HepG2 (cell line): Measurements from ENCODE around the gene TANGO6. TPM values are rescaled to one million over a fixed set of nuclear protein-coding genes. Genes with fewer than 3 reads are reported as not detected.

Experiments
- ATAC-seq: fragments of 200-7000 bp; cut with Tn5 transposase; 3 replicates; pipeline ENCODE4 v1.9.1; 2020; ENCODE audit warnings: mild to moderate bottlenecking, moderate library complexity
- BruUV-seq: library from RNA; stranded (reverse); fragments of 400-500 nt; replicated peaks from 2 replicates; lab custom pipeline; 2021; lab: Mats Ljungman, UMichigan
- CTCF ChIA-PET: fragments of 300-600 bp; formaldehyde crosslinking; extraction: SDS; loops from one replicate; lab custom pipeline; 2021; ENCODE audit warnings: low total read pairs, inconsistent platforms, low intra/inter-chr PET ratio; lab: Yijun Ruan, JAX
- POLR2A ChIA-PET: fragments of 350-600 bp; sonication (Branson Sonifier 250); formaldehyde crosslinking; loops from one replicate; lab custom pipeline; 2020; ENCODE audit warnings: antibody characterized with exemption, inconsistent platforms; lab: Yijun Ruan, JAX
- DNase-seq: peaks from one replicate; pipeline ENCODE4 v3.0.0-alpha.2; 2015; ENCODE audit warnings: low spot score
- FAIRE-seq: peaks from 3 replicates; lab custom pipeline; 2011; peaks lifted over from hg19 to GRCh38; lab: Jason Lieb, UNC
- H2AFZ ChIP-seq: one replicate; pipeline ENCODE4 v1.6.1; 2011; ENCODE audit warnings: low read length, inconsistent platforms
- H3K27ac ChIP-seq: fragments of 300-600 bp; 3 replicates; pipeline ENCODE4 v1.8.0; 2011; ENCODE audit warnings: mixed run types, mild to moderate bottlenecking, mixed read lengths, low read length, inconsistent platforms; ENCODE audit not compliant: insufficient read depth; ENCODE audit errors: extremely low read length
- H3K27me3 ChIP-seq, 2 experiments: fragments of 200-600 bp in 1 of 2; 2 replicates in 1 of 2; 3 replicates in 1 of 2; pipeline versions ENCODE4 v1.6.0 to v1.8.0; 2011; ENCODE audit warnings: low read length in 2 of 2, mild to moderate bottlenecking in 2 of 2, moderate library complexity in 2 of 2, inconsistent platforms in 1 of 2; ENCODE audit not compliant: insufficient read depth in 2 of 2, control insufficient read depth in 1 of 2
- H3K36me3 ChIP-seq, 2 experiments: fragments of 200-600 bp in 1 of 2; replicated peaks in 1 of 2; 2 replicates in 1 of 2; 3 replicates in 1 of 2; pipeline versions ENCODE4 v1.5.1 to v1.8.0; 2011; ENCODE audit warnings: low read length in 2 of 2, inconsistent platforms in 1 of 2; ENCODE audit not compliant: insufficient read depth in 2 of 2, control insufficient read depth in 1 of 2
- H3K4me1 ChIP-seq: 2 replicates; pipeline ENCODE4 v1.5.1; 2012; ENCODE audit warnings: low read length, inconsistent platforms; ENCODE audit not compliant: insufficient read depth
- H3K4me2 ChIP-seq: 2 replicates; pipeline ENCODE4 v1.6.0; 2011; ENCODE audit warnings: low read depth, low read length, inconsistent platforms
- H3K4me3 ChIP-seq, 3 experiments: fragments of 200-600 bp in 1 of 3; sonication (generic), shearing (Covaris generic) in 1 of 3; replicated peaks in 1 of 3; 2 replicates each; pipeline ENCODE4 v1.5.1; 2011 to 2016; ENCODE audit warnings: low read length in 3 of 3, inconsistent platforms in 2 of 3, low read depth in 2 of 3, mild to moderate bottlenecking in 2 of 3, control low read depth in 1 of 3, mixed read lengths in 1 of 3; ENCODE audit not compliant: insufficient read depth in 1 of 3
- H3K79me2 ChIP-seq: one replicate; pipeline ENCODE4 v1.6.1; 2011; ENCODE audit warnings: low read length, inconsistent platforms; ENCODE audit not compliant: insufficient read depth
- H3K9ac ChIP-seq: 2 replicates; pipeline ENCODE4 v1.6.0; 2011; ENCODE audit warnings: mild to moderate bottlenecking, low read depth, low read length, inconsistent platforms; ENCODE audit not compliant: insufficient read depth
- H3K9me3 ChIP-seq: 2 replicates; pipeline ENCODE4 v1.5.1; 2012; ENCODE audit warnings: mild to moderate bottlenecking, low read length
- H4K20me1 ChIP-seq: 2 replicates; pipeline ENCODE4 v1.6.0; 2011; ENCODE audit warnings: inconsistent platforms, mild to moderate bottlenecking, low read length, moderate library complexity; ENCODE audit not compliant: insufficient read depth
- CHCHD3 ChIP-seq: sonication (generic); formaldehyde crosslinking; IDR thresholded peaks from 2 replicates; pipeline ENCODE4 v1.8.0; 2022; ENCODE audit warnings: mild to moderate bottlenecking, missing genetic modification reagents, moderate library complexity
- NR1H2 ChIP-seq: sonication (generic); formaldehyde crosslinking; IDR thresholded peaks from 2 replicates; pipeline ENCODE4 v1.8.1; 2022; ENCODE audit warnings: low read depth, missing genetic modification reagents, borderline replicate concordance
- THAP9 ChIP-seq: sonication (generic); formaldehyde crosslinking; IDR thresholded peaks from 2 replicates; pipeline ENCODE4; 2020; ENCODE audit warnings: missing genetic modification reagents, mild to moderate bottlenecking, borderline replicate concordance
- ZFP36L2 ChIP-seq: sonication (generic); formaldehyde crosslinking; IDR thresholded peaks from 2 replicates; pipeline ENCODE4 v1.4.0; 2020; ENCODE audit warnings: missing genetic modification reagents
- ZIK1 ChIP-seq: sonication (generic); formaldehyde crosslinking; IDR thresholded peaks from 2 replicates; pipeline ENCODE4 v1.5.0; 2020; ENCODE audit warnings: mild to moderate bottlenecking, low read depth, missing genetic modification reagents, borderline replicate concordance
- ZNF292 ChIP-seq: sonication (generic); formaldehyde crosslinking; IDR thresholded peaks from 2 replicates; pipeline ENCODE4 v1.8.1; 2022; ENCODE audit warnings: mild to moderate bottlenecking, low read depth, missing genetic modification reagents, borderline replicate concordance
- ZNF468 ChIP-seq: sonication (generic); formaldehyde crosslinking; IDR thresholded peaks from 2 replicates; pipeline ENCODE4 v1.8.0; 2022; ENCODE audit warnings: mild to moderate bottlenecking, moderate library complexity, missing genetic modification reagents
- ZNF607 ChIP-seq: sonication (generic); formaldehyde crosslinking; IDR thresholded peaks from 2 replicates; pipeline ENCODE4 v1.5.1; 2020; ENCODE audit warnings: missing genetic modification reagents, mild to moderate bottlenecking, borderline replicate concordance
- ZNF761 ChIP-seq: sonication (generic); formaldehyde crosslinking; conservative IDR thresholded peaks from 2 replicates; pipeline ENCODE4 v1.4.0; 2020; ENCODE audit warnings: mild to moderate bottlenecking, missing genetic modification reagents
- ZNF775 ChIP-seq: sonication (generic); formaldehyde crosslinking; IDR thresholded peaks from 2 replicates; pipeline ENCODE4 v1.4.0; 2020; ENCODE audit warnings: missing genetic modification reagents, mild to moderate bottlenecking, moderate library complexity, borderline replicate concordance
- WGBS: methylation state at CpG from one replicate; pipeline ENCODE4 v1.1.6; 2017; ENCODE audit warnings: low lambda C conversion rate; 5-methylcytosine and 5-hydroxymethylcytosine counted together
- in situ Hi-C: cut with HindIII; loops from 2 replicates; pipeline ENCODE4 v1.10.0; 2017; ENCODE audit warnings: low pct_unique_long_range_greater_than_20kb; ENCODE audit not compliant: extremely low pct_ligation_motif_present
- intact Hi-C: fragments of 100-400 bp; cut with micrococcal nuclease; formaldehyde crosslinking; loops from one replicate; pipeline ENCODE4 v1.10.0; 2022; ENCODE audit not compliant: unreplicated experiment
- polyA plus RNA-seq, 8 experiments: library from polyadenylated mRNA; depleted of rRNA in 3 of 8; stranded (reverse) in 7 of 8; unstranded in 1 of 8; fragments of >200 nt; fragmentation: Illumina TruSeq in 4 of 8; extraction: Trizol in 4 of 8; gene quantifications; 2 replicates each; pipeline versions ENCODE4 v1.2.1 to v1.2.3, GENCODE V29; 2011 to 2016; ENCODE audit warnings: low read depth in 4 of 8, missing spikeins in 1 of 8, mixed read lengths in 1 of 8; ENCODE audit not compliant: insufficient read depth in 1 of 8
- total RNA-seq, 5 experiments: library from RNA; depleted of rRNA; stranded (reverse); fragments of >200 nt; fragmentation: Illumina TruSeq; extraction: Trizol; gene quantifications; 2 replicates each; pipeline ENCODE4 v1.2.3, GENCODE V29; 2016; ENCODE audit warnings: low read depth in 1 of 5
- TF ChIP-seq, protein P1 (sequence below): sonication (generic); formaldehyde crosslinking; IDR thresholded peaks from 2 replicates; pipeline ENCODE4 v1.5.0; 2020; ENCODE audit warnings: mild to moderate bottlenecking, missing genetic modification reagents, borderline replicate concordance

The TANGO6 gene
- total and polyA plus RNA-seq, 2 of the 13 experiments (the other 11 are each of a cell fraction or from before 2014, with no cell fraction given) = 7.2 to 13.3 TPM

- no peaks in the 10 kb centered on the region for H3K79me2 ChIP-seq
- POLR2A ChIA-PET = no interaction called here
- no peak overlapping the region for H3K9ac ChIP-seq
- no peak for FAIRE-seq
- CTCF ChIA-PET = no interaction called here
- no peak overlapping the region for H2AFZ ChIP-seq
- 98% methylated on average over 4 of the region's 4 CpGs for WGBS
- intact Hi-C loops = no loop called here
- no peaks in the 10 kb centered on the region for H3K27me3 ChIP-seq
- H3K4me1 ChIP-seq = peaks cover 19% of the 10 kb centered on the region
- no TSS peak for BruUV-seq
- no peak for DNase-seq
- ATAC-seq = no peak
- H3K9me3 ChIP-seq = no peaks in the 10 kb centered on the region
- H3K4me2 ChIP-seq = no peak overlapping the region
- no peak overlapping the region for H3K27ac ChIP-seq
- no peaks in the 10 kb centered on the region for H3K36me3 ChIP-seq
- in situ Hi-C loops = no loop called here
- no peak for TF ChIP-seq ZIK1 (CRISPR knock-in tag)
- TF ChIP-seq THAP9 (CRISPR knock-in tag) = no peak
- TF ChIP-seq ZNF761 (CRISPR knock-in tag) = no peak
- no peak for TF ChIP-seq ZNF607
- TF ChIP-seq CHCHD3 (CRISPR knock-in tag) = no peak
- no peak for TF ChIP-seq ZNF292 (CRISPR knock-in tag)
- no peak for TF ChIP-seq NR1H2 (CRISPR knock-in tag)
- TF ChIP-seq ZNF775 = no peak
- TF ChIP-seq, protein P1, sequence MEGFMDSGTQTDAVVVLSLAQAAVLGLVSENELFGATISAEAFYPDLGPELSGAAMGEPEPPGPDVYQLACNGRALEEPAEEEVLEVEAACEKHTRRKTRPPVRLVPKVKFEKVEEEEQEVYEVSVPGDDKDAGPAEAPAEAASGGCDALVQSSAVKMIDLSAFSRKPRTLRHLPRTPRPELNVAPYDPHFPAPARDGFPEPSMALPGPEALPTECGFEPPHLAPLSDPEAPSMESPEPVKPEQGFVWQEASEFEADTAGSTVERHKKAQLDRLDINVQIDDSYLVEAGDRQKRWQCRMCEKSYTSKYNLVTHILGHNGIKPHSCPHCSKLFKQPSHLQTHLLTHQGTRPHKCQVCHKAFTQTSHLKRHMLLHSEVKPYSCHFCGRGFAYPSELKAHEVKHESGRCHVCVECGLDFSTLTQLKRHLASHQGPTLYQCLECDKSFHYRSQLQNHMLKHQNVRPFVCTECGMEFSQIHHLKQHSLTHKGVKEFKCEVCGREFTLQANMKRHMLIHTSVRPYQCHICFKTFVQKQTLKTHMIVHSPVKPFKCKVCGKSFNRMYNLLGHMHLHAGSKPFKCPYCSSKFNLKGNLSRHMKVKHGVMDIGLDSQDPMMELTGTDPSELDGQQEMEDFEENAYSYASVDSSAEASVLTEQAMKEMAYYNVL = no peak
- no peak for TF ChIP-seq ZNF468 (CRISPR knock-in tag)
- no peak for TF ChIP-seq ZFP36L2 (CRISPR knock-in tag)
- TF ChIP-seq, all 625 proteins: peak for 0
- Histone ChIP-seq H4K20me1 (no peaks in the 10 kb centered on the region), H3K4me3 (no peak overlapping the region)
These were observed 118.6 kb downstream of the TANGO6 start for GRCh38 chr16:68961778-68962402.
